ENCODE measurements around the gene VAMP2.

The VAMP2 gene

GRCh38 chr17:8124350-8125153, 38.2 kb downstream of the VAMP2 start:
- no peak for TF ChIP-seq CTCF (IDR thresholded peaks at IDR 0.05; ENCODE audit: insufficient read depth, low read length, poor library complexity, severe bottlenecking)
- H3K4me3 ChIP-seq (replicated peaks; ENCODE audit: low read depth, low read length): peak overlapping the region; percentile 55
- no peaks in the 10 kb centered on the region for H3K36me3 ChIP-seq (ENCODE audit: control insufficient read depth, insufficient read depth, low read length)
- H3K27me3 ChIP-seq (replicated peaks; ENCODE audit: control insufficient read depth, insufficient read depth, low read length): no peaks in the 10 kb centered on the region
- no peak for DNase-seq (ENCODE audit: extremely low read depth, insufficient read length)

GRCh38 chr17:8123695-8124349, 38.9 kb downstream of the VAMP2 start, which contains the start of gene HES7:
HES7 (minus strand) TSS chr17:8124106; CDS start chr17:8124084, 22 bp downstream.
- Histone ChIP-seq H3K27me3 (replicated peaks; ENCODE audit: control insufficient read depth, insufficient read depth, low read length) (no peaks in the 10 kb centered on the region), H3K4me3 (replicated peaks; ENCODE audit: low read depth, low read length) (peak within 1 kb of the TSS; percentile 68), H3K36me3 (ENCODE audit: control insufficient read depth, insufficient read depth, low read length) (no peaks in the 10 kb centered on the region)
- DNase-seq (ENCODE audit: extremely low read depth, insufficient read length): no peak
- TF ChIP-seq CTCF (IDR thresholded peaks at IDR 0.05; ENCODE audit: insufficient read depth, low read length, poor library complexity, severe bottlenecking): no peak

GRCh38 chr17:8122924-8123694, 39.6 kb downstream of the VAMP2 start:
- Histone ChIP-seq H3K36me3 (ENCODE audit: control insufficient read depth, insufficient read depth, low read length) (no peaks in the 10 kb centered on the region), H3K4me3 (replicated peaks; ENCODE audit: low read depth, low read length) (peak overlapping the region; percentile 68), H3K27me3 (replicated peaks; ENCODE audit: control insufficient read depth, insufficient read depth, low read length) (no peaks in the 10 kb centered on the region; the same call in 1 of the 2 replicates)
- DNase-seq (ENCODE audit: extremely low read depth, insufficient read length): peak; percentile 69
- no peak for TF ChIP-seq CTCF (IDR thresholded peaks at IDR 0.05; ENCODE audit: insufficient read depth, low read length, poor library complexity, severe bottlenecking)

GRCh38 chr17:8122422-8122923, 40.3 kb downstream of the VAMP2 start:
- peaks cover 2% of the 10 kb centered on the region for H3K27me3 ChIP-seq (replicated peaks; ENCODE audit: control insufficient read depth, insufficient read depth, low read length)
- DNase-seq (ENCODE audit: extremely low read depth, insufficient read length): no peak
- no peaks in the 10 kb centered on the region for H3K36me3 ChIP-seq (ENCODE audit: control insufficient read depth, insufficient read depth, low read length)
- peak overlapping the region; percentile 68 for H3K4me3 ChIP-seq (replicated peaks; ENCODE audit: low read depth, low read length)
- TF ChIP-seq CTCF (IDR thresholded peaks at IDR 0.05; ENCODE audit: insufficient read depth, low read length, poor library complexity, severe bottlenecking): no peak

- peak; percentile 84 for DNase-seq (ENCODE audit: extremely low read depth, insufficient read length)
- peak; percentile 36 for TF ChIP-seq CTCF (IDR thresholded peaks at IDR 0.05; ENCODE audit: insufficient read depth, low read length, poor library complexity, severe bottlenecking)
- H3K36me3 ChIP-seq (ENCODE audit: control insufficient read depth, insufficient read depth, low read length): no peaks in the 10 kb centered on the region
- peaks cover 3% of the 10 kb centered on the region for H3K27me3 ChIP-seq (replicated peaks; ENCODE audit: control insufficient read depth, insufficient read depth, low read length)
- peak overlapping the region; percentile 68 for H3K4me3 ChIP-seq (replicated peaks; ENCODE audit: low read depth, low read length)
These were observed 40.9 kb downstream of the VAMP2 start for GRCh38 chr17:8121681-8122421.
